ENCODE data around the gene SLC4A7.

- TF ChIP-seq CTCF (conservative IDR thresholded peaks at IDR 0.05; ENCODE audit: low read length) = no peak
- no peak for TF ChIP-seq EZH2phosphoT487 (IDR thresholded peaks at IDR 0.05; ENCODE audit: borderline replicate concordance, low read depth, low read length)
These were observed 98.7 kb downstream of the SLC4A7 start for GRCh38 chr3:27385504-27385903.
